OCI-LY1 (cell line): ENCODE data around the gene ECSCR.

Source experiments
- EZH2 ChIP-seq: fragments of 200-600 bp; sonication (generic), shearing (Covaris generic); IDR thresholded peaks from 2 replicates; pipeline ENCODE4 v1.8.0; 2017; ENCODE audit warnings: borderline replicate concordance, mixed run types, mild to moderate bottlenecking, antibody characterized with exemption, low read length, moderate library complexity, mixed read lengths
- TF ChIP-seq, protein P1 (sequence below): fragments of 200-600 bp; sonication (generic), shearing (Covaris generic); IDR thresholded peaks from 2 replicates; pipeline ENCODE4 v1.5.1; 2017; ENCODE audit warnings: mild to moderate bottlenecking, antibody characterized with exemption, low read length, moderate library complexity, mixed read lengths

DNA sequence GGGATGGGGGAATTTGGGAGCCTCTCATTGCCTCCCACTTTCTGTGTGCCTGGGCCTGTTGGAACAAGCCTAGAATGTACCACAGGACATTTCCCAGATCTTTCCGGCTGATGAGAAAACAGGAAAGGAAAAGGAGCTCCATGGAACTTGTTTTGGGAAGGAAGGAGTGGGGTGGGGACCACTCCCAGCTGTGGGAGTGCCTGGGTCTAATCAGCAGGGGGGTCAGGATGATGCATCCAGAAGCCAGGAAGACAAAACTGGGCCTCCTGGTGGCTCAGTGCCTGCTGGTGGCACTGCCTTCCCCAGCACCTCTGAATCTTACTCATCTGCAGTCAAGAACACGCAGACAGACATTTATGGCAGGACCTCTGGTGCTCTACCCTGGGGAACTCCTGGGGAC, 11.0 kb upstream of the ECSCR start:
- TF ChIP-seq, protein P1, sequence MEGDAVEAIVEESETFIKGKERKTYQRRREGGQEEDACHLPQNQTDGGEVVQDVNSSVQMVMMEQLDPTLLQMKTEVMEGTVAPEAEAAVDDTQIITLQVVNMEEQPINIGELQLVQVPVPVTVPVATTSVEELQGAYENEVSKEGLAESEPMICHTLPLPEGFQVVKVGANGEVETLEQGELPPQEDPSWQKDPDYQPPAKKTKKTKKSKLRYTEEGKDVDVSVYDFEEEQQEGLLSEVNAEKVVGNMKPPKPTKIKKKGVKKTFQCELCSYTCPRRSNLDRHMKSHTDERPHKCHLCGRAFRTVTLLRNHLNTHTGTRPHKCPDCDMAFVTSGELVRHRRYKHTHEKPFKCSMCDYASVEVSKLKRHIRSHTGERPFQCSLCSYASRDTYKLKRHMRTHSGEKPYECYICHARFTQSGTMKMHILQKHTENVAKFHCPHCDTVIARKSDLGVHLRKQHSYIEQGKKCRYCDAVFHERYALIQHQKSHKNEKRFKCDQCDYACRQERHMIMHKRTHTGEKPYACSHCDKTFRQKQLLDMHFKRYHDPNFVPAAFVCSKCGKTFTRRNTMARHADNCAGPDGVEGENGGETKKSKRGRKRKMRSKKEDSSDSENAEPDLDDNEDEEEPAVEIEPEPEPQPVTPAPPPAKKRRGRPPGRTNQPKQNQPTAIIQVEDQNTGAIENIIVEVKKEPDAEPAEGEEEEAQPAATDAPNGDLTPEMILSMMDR = no peak
- no peak for TF ChIP-seq EZH2
